K562 treated with DMSO at 1 percent for 4 hours (cell line): ENCODE measurements around the gene FA2H. TPM values are rescaled to one million over a fixed set of nuclear protein-coding genes. Genes with fewer than 3 reads are reported as not detected.

Source experiments
- total RNA-seq: library from RNA; unstranded; fragments of 300-600 nt; gene quantifications from 2 replicates; pipeline ENCODE4 v1.2.3, GENCODE V29; 2022; ENCODE audit not compliant: insufficient read depth

Gene FA2H, protein sequence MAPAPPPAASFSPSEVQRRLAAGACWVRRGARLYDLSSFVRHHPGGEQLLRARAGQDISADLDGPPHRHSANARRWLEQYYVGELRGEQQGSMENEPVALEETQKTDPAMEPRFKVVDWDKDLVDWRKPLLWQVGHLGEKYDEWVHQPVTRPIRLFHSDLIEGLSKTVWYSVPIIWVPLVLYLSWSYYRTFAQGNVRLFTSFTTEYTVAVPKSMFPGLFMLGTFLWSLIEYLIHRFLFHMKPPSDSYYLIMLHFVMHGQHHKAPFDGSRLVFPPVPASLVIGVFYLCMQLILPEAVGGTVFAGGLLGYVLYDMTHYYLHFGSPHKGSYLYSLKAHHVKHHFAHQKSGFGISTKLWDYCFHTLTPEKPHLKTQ
- total RNA-seq: not detected in 2 replicates

DNA sequence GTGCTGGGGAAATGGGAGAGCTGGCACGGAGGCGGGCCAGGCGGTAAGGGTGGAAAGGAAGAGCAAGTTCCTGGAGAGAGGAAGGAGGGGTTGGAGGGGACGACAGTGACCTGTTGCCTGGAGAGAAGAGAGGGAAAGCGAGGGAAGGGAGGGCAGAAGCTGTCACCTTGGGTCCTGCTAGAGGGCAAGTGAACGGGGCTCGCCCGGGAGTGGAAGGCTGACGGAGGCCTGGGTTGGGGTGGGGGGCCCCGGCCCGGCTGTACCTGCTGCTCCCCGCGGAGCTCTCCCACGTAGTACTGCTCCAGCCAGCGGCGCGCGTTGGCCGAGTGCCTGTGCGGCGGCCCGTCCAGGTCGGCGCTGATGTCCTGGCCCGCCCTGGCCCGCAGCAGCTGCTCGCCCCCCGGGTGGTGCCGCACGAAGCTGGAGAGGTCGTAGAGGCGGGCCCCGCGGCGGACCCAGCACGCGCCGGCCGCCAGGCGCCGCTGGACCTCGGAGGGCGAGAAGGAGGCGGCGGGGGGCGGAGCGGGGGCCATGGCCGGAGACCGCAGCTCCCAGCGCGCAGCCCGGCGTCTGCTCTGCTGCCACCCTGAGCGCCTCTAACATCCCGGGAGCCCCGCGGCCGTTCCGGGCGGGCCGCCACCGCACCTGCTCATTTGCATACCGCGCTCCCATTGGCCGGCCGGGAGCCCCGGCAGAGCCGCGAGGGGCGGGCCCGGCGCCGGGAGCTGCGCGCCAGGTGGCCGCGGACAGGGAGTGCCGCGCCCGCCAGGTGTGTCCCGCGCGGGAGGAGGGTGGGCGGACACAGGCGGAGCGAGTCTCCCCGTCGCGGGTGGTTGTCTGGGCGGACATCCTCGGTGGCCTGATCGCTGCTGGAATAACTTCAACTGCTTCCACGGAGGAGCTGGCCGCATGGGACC is at the start of gene FA2H:
TSS of gene FA2H (minus strand) at position 598 of the 917 bp plus-strand sequence. CDS start at position 533, 65 bp downstream.

DNA sequence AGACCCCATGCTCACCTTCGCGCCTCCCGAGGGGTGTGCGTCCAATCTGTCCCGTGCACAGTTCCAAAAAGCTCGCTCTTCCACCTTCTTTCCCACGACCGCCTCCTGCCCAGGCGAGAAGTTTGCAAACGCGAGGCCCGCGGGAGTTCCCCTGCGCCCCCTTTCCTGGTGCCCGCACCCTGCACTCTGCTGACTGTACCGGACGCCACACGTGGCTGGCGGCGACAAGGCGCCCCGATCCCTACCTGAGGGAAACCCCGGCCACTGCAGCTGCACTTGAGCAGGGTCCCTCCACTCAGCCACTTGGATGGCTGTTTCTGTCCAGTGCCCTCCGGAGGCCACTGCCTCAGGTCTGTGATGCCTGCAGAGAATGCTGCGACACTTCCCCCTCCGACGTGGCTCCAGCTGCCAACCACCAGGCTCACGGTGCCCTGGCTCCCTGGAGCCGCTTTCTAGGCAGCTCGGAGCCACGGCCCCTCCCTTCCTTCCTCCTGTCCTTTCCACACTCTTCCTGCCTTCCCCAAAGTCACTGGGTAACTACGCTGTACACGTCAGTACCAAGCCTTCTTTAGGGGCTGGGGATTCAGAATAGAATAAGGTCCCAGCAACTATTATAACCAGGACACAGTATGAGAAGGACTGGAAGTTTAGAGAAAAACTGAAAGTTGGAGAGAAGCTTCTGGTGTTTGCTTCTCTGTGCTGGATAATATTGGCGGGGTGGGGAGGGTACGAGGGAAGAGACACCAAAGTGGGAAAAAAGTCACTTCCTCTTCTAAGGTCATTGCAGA is 74.0 kb downstream of the FA2H start, which contains the start of gene MLKL:
TSS of gene MLKL (minus strand) at position 425 of the 788 bp plus-strand sequence. CDS start 5,105 bp downstream, outside the sequence.

DNA sequence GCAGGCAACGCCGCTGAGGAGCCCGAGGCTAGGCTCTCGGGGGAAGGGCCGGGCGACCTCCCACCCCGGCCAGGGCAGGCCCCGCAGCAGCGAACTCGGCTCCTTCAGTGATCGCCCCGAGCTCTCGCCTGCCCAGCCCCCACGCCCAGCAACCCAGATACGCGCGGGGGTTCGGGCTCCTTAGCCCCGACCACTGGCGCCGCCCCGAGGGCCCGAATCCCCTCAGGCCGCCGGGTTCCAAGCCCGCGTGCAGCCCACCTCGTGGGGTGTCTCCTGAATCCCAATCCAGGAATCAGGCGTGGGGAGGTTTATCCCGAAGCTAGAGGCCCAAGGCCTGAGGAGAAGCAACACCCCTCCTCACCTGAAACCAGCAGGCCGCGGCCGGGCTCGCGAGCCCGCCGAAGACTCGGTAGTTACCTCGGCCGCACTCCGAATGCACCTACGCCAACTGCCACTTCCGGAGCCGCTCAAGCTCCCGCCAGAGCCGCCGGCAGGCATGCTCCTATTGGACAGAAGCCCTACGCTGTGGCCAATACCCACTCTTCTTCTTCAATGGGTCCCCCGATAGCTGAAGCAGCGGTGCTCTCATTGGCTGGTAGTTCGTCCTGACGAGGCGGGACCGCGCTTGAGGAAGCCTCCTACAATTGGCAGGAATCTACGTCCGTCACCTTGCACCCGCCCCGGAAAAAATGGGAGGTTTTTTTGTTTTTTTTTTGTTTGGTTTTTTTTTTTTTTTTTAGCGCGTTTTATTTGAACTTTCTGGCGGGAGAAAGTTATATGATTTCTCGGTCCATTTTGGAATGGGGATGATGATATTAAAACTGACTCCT is 108.0 kb downstream of the FA2H start, which contains the start of gene RFWD3:
TSS of gene RFWD3 (minus strand) at position 453 of the 830 bp plus-strand sequence. CDS start 5,428 bp downstream, outside the sequence.

Other genes with a start within 250 kb of the FA2H start
- 17.7 and 21.4 TPM in 2 replicates for gene GLG1, start 167.7 kb downstream of the FA2H start, total RNA-seq
- gene RFWD3, start 107.9 kb downstream of the FA2H start, total RNA-seq: 41.8 and 47.2 TPM in 2 replicates
- gene MLKL, start 74.0 kb downstream of the FA2H start, total RNA-seq: 5.0 and 6.6 TPM in 2 replicates
- gene WDR59, start 210.3 kb upstream of the FA2H start, total RNA-seq: 17.2 and 18.5 TPM in 2 replicates
- 30.1 and 35.6 TPM in 2 replicates for gene ZNRF1, start 224.2 kb upstream of the FA2H start, total RNA-seq